CD14-positive monocyte (primary cell): ENCODE results near the gene WDR55. TPM values are rescaled to one million over a fixed set of nuclear protein-coding genes. Genes with fewer than 3 reads are reported as not detected.
A peak's percentile ranks its signal among the peaks of the same experiment; 100 is the strongest.
"Not testable (repeated sequence)": the region's sequence is repeated elsewhere in the genome, so short reads cannot be mapped to it uniquely, and the experiment has no call there.

ENCODE experiments used
- DNase-seq, 3 donors: peaks; one replicate each; pipeline ENCODE4 v3.0.0-alpha.2; 2011 to 2022
- H2AFZ ChIP-seq: 2 replicates; pipeline ENCODE4 v1.6.0; 2012; ENCODE audit warnings: mild to moderate bottlenecking, low read depth, low read length, inconsistent platforms; ENCODE audit not compliant: insufficient read depth, poor library complexity, severe bottlenecking
- H3K27ac ChIP-seq, 2 donors: 1 replicate in 1 of 2; 2 replicates in 1 of 2; pipeline ENCODE4 v1.5.1; 2012 to 2013; ENCODE audit warnings: low read length in 2 of 2, control low read depth in 1 of 2, inconsistent platforms in 1 of 2, low read depth in 1 of 2, mild to moderate bottlenecking in 1 of 2
- H3K27me3 ChIP-seq, 2 donors: one replicate each; pipeline versions ENCODE4 v1.6.0 to v1.6.1; 2011 to 2013; ENCODE audit warnings: low read length in 2 of 2; ENCODE audit not compliant: control insufficient read depth in 2 of 2, insufficient read depth in 2 of 2
- H3K36me3 ChIP-seq, 2 donors: replicated peaks in 1 of 2; 1 replicate in 1 of 2; 2 replicates in 1 of 2; pipeline versions ENCODE4 v1.5.1 to v1.6.1; 2012 to 2013; ENCODE audit warnings: low read length in 2 of 2, control low read depth in 1 of 2, inconsistent platforms in 1 of 2, mild to moderate bottlenecking in 1 of 2; ENCODE audit not compliant: insufficient read depth in 2 of 2, control insufficient read depth in 1 of 2
- H3K4me1 ChIP-seq, 2 donors: 1 replicate in 1 of 2; 2 replicates in 1 of 2; pipeline versions ENCODE4 v1.5.1 to v1.6.1; 2012 to 2013; ENCODE audit warnings: low read length in 2 of 2, control low read depth in 1 of 2, inconsistent platforms in 1 of 2, mild to moderate bottlenecking in 1 of 2, moderate library complexity in 1 of 2; ENCODE audit not compliant: insufficient read depth in 2 of 2, control insufficient read depth in 1 of 2
- H3K4me2 ChIP-seq: replicated peaks from 2 replicates; pipeline ENCODE3; 2012; ENCODE audit warnings: low read length, moderate library complexity, mild to moderate bottlenecking; ENCODE audit not compliant: poor library complexity, severe bottlenecking; ENCODE audit errors: extremely low read depth
- H3K4me3 ChIP-seq, 3 experiments: fragments of 200-600 bp in 1 of 3; sonication (generic) in 1 of 3; replicated peaks in 1 of 3; 1 replicate in 2 of 3; 2 replicates in 1 of 3; pipeline ENCODE4 v1.5.1; 2011 to 2013; ENCODE audit warnings: low read length in 3 of 3, mild to moderate bottlenecking in 3 of 3, control low read depth in 2 of 3, low read depth in 2 of 3, inconsistent platforms in 1 of 3, moderate library complexity in 1 of 3
- H3K79me2 ChIP-seq: 2 replicates; pipeline ENCODE4 v1.6.0; 2012; ENCODE audit warnings: mild to moderate bottlenecking, control low read depth, inconsistent platforms, low read length, moderate library complexity; ENCODE audit not compliant: insufficient read depth
- H3K9ac ChIP-seq: 2 replicates; pipeline ENCODE4 v1.6.0; 2017; ENCODE audit warnings: low read length, mild to moderate bottlenecking; ENCODE audit not compliant: insufficient read depth, poor library complexity, severe bottlenecking
- H3K9me3 ChIP-seq, 2 donors: replicated peaks in 1 of 2; 1 replicate in 1 of 2; 2 replicates in 1 of 2; pipeline versions ENCODE4 v1.5.1 to v1.6.1; 2012 to 2013; ENCODE audit warnings: low read length in 2 of 2, control low read depth in 1 of 2; ENCODE audit not compliant: control insufficient read depth in 1 of 2, insufficient read depth in 1 of 2
- H4K20me1 ChIP-seq: 2 replicates; pipeline ENCODE4 v1.6.0; 2012; ENCODE audit warnings: mild to moderate bottlenecking, low read length, control low read depth, moderate library complexity; ENCODE audit not compliant: insufficient read depth
- H3K27ac Mint-ChIP-seq, 7 donors: one replicate each; pipeline ENCODE4 v1.8.0; 2020; ENCODE audit warnings: mild to moderate bottlenecking in 7 of 7, mixed read lengths in 7 of 7, moderate library complexity in 6 of 7, inconsistent platforms in 2 of 7
- H3K27me3 Mint-ChIP-seq, 3 donors: one replicate each; pipeline ENCODE4 v1.8.0; 2021 to 2022; ENCODE audit warnings: low read depth in 3 of 3, mild to moderate bottlenecking in 3 of 3, mixed read lengths in 3 of 3, moderate library complexity in 3 of 3, inconsistent platforms in 1 of 3
- H3K36me3 Mint-ChIP-seq, 2 donors: one replicate each; pipeline ENCODE4 v1.8.0; 2020; ENCODE audit warnings: mixed read lengths in 2 of 2, inconsistent platforms in 1 of 2, mild to moderate bottlenecking in 1 of 2
- H3K4me1 Mint-ChIP-seq: one replicate; pipeline ENCODE4 v1.8.0; 2020; ENCODE audit warnings: mild to moderate bottlenecking, mixed read lengths
- H3K4me3 Mint-ChIP-seq, 2 donors: one replicate each; pipeline ENCODE4 v1.8.0; 2020; ENCODE audit warnings: mild to moderate bottlenecking in 2 of 2, mixed read lengths in 2 of 2, moderate library complexity in 1 of 2
- H3K9me3 Mint-ChIP-seq, 7 donors: one replicate each; pipeline ENCODE4 v1.8.0; 2020 to 2022; ENCODE audit warnings: mixed read lengths in 7 of 7, mild to moderate bottlenecking in 6 of 7, moderate library complexity in 6 of 7, inconsistent platforms in 2 of 7
- WGBS: methylation state at CpG from one replicate; pipeline ENCODE4 v1.1.5; 2013; ENCODE audit warnings: missing lambda C conversion rate; ENCODE audit not compliant: insufficient coverage; 5-methylcytosine and 5-hydroxymethylcytosine counted together
- intact Hi-C, 2 donors: fragments of 100-400 bp; cut with micrococcal nuclease; formaldehyde crosslinking; loops; one replicate each; pipeline versions ENCODE4 v1.15.0 to v1.15.1; 2023
- polyA plus RNA-seq, 3 donors: library from polyadenylated mRNA; depleted of rRNA in 1 of 3; unstranded in 2 of 3; stranded (reverse) in 1 of 3; fragments of 300-500 nt in 2 of 3; fragments of >200 nt in 1 of 3; fragmentation: Illumina TruSeq in 2 of 3; gene quantifications; 1 replicate in 2 of 3; 2 replicates in 1 of 3; pipeline ENCODE4 v1.2.3, GENCODE V29; 2012 to 2021
- TF ChIP-seq, protein P1 (sequence below): fragments of 200-600 bp; IDR thresholded peaks from one replicate; pipeline ENCODE4 v1.8.0; 2022; ENCODE audit warnings: antibody characterized with exemption, mild to moderate bottlenecking

Gene WDR55
- polyA plus RNA-seq, 3 donors = 11.2 to 36.8 (median 13.3) TPM

DNA sequence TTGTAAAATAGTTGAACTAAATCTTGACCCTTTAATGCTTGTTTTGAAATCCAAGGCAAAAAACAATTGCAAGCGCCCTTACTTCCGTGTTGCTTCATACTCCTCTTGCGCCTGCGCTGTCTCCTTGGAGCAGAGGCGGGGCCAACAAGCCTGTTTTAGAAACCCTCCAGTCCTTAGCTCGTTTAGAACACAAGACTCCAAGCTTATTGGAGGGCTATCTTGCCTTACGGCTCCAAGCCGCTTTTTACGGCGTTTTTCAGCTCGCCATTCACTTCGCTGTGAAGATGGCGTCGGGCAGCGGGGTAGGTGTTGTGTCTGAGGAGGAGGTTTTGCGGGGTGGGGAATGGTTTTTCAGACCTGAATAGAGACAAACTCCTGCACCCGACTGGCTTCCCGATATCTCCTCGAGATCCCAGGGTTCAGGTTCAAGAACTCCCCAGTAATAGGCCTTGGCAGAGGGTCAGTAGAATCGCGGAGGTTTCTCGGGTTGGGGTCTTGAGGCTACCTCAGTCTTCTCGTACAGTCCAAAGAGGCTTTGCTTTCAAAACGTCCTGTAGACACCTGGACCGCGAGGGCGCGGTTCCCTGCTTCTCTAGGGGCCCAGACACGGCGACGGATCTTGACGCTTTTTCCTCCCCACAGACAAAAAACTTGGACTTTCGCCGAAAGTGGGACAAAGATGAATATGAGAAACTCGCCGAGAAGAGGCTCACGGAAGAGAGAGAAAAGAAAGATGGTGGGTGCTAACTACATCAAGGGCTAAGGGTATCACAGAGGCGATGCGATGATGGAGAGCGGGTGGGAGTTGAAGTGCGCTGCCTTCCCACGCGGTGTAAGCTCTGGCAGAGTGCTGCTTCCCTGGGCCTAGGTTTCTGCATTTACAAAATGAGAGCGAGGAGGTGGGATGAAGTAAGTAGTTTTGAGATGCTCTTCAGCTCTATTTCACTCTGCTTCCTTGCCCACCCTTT lies 35.8 kb downstream of the WDR55 start, which contains the start of gene ZMAT2:
Gene ZMAT2 (plus strand): TSS at position 271 of the 968 bp plus-strand sequence. CDS start 14 bp downstream, at position 285.
- under 1% methylated on average over 31 of the region's 44 CpGs for WGBS
- TF ChIP-seq, protein P1, sequence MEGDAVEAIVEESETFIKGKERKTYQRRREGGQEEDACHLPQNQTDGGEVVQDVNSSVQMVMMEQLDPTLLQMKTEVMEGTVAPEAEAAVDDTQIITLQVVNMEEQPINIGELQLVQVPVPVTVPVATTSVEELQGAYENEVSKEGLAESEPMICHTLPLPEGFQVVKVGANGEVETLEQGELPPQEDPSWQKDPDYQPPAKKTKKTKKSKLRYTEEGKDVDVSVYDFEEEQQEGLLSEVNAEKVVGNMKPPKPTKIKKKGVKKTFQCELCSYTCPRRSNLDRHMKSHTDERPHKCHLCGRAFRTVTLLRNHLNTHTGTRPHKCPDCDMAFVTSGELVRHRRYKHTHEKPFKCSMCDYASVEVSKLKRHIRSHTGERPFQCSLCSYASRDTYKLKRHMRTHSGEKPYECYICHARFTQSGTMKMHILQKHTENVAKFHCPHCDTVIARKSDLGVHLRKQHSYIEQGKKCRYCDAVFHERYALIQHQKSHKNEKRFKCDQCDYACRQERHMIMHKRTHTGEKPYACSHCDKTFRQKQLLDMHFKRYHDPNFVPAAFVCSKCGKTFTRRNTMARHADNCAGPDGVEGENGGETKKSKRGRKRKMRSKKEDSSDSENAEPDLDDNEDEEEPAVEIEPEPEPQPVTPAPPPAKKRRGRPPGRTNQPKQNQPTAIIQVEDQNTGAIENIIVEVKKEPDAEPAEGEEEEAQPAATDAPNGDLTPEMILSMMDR = no peak
- H3K9me3 Mint-ChIP-seq = peaks cover 0 to 2% (median 0%) of the 10 kb centered on the region in 7 donors

DNA sequence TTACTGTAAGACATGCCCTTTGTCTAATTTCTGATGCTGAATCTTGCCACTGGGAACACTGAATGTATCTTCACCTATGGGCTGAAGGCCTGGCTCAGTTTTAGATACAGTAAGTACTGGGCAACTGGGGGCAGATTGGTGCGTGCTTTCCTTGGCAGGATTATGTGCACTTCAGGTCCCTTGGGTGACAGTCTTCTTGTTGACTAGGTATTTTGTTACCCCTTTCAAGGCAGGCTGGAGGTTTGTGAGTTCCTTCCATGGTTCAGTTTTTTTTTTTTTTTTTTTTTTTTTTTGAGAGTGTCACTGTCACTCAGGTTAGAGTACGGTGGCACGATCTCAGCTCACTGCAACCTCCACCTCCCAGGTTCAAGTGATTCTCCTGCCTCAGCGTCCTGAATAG lies 43.1 kb downstream of the WDR55 start:
- H3K4me1 Mint-ChIP-seq = peaks cover 13% of the 10 kb centered on the region
- Histone ChIP-seq H3K9ac (no peak overlapping the region), H3K79me2 (peaks cover 2% of the 10 kb centered on the region), H2AFZ (no peak overlapping the region), H3K4me1 (peaks cover 5 to 13% of the 10 kb centered on the region in 2 donors), H4K20me1 (no peaks in the 10 kb centered on the region), H3K27ac (no peak overlapping the region), H3K27me3 (no peaks in the 10 kb centered on the region), H3K9me3 (no peaks in the 10 kb centered on the region), H3K36me3 (peaks cover 36 to 51% of the 10 kb centered on the region in 2 donors), H3K4me3 (no peak overlapping the region), H3K4me2 (no peak overlapping the region)
- H3K36me3 Mint-ChIP-seq = peaks cover 38 to 51% of the 10 kb centered on the region in 2 donors
- WGBS = 100% methylated on average over 1 of the region's 4 CpGs
- no peak overlapping the region for H3K4me3 Mint-ChIP-seq
- intact Hi-C loops = loop anchor here (10.0 kb wide), 2 partner anchors 63 to 593 kb away; partner anchors contain the start of genes IK (in 1 of the 2), NDUFA2 (in 1 of the 2) and PURA (in 1 of the 2)
- H3K27me3 Mint-ChIP-seq = peaks cover 1 to 5% (median 5%) of the 10 kb centered on the region in 3 donors
- H3K27ac Mint-ChIP-seq = no peak overlapping the region
- no peak for DNase-seq
- TF ChIP-seq, protein P1 = no peak
- H3K9me3 Mint-ChIP-seq = peaks cover 0 to 5% (median 0%) of the 10 kb centered on the region in 7 donors

More for the DNA sequence above, 35.8 kb downstream of the WDR55 start, which contains the start of gene ZMAT2:
- Histone ChIP-seq H3K4me3 (peak within 1 kb of the TSS; percentile 74 to 89 (median 88)), H3K27me3 (no peaks in the 10 kb centered on the region), H3K9me3 (no peaks in the 10 kb centered on the region), H3K27ac (peak within 1 kb of the TSS; percentile 74 to 90), H3K9ac (peak within 1 kb of the TSS; percentile 79), H2AFZ (peak within 1 kb of the TSS; percentile 82), H4K20me1 (no peaks in the 10 kb centered on the region), H3K4me1 (peaks cover 18 to 22% of the 10 kb centered on the region in 2 donors), H3K79me2 (peaks cover 25% of the 10 kb centered on the region), H3K36me3 (peaks cover 69 to 80% of the 10 kb centered on the region in 2 donors), H3K4me2 (peak within 1 kb of the TSS; percentile 82)
- Mint-ChIP-seq H3K4me3 (peak within 1 kb of the TSS; percentile 96 to 99), H3K27me3 (no peaks in the 10 kb centered on the region), H3K27ac (peak within 1 kb of the TSS; percentile 94 to 97 (median 97)), H3K36me3 (peaks cover 75 to 81% of the 10 kb centered on the region in 2 donors), H3K4me1 (peaks cover 19% of the 10 kb centered on the region)
- DNase-seq = peak; percentile 95 to 99 (median 98)
- intact Hi-C loops = loop anchor here (10.0 kb wide), 2 partner anchors 56 to 586 kb away; partner anchors contain the start of genes IK (in 1 of the 2), NDUFA2 (in 1 of the 2) and PURA (in 1 of the 2)

DNA sequence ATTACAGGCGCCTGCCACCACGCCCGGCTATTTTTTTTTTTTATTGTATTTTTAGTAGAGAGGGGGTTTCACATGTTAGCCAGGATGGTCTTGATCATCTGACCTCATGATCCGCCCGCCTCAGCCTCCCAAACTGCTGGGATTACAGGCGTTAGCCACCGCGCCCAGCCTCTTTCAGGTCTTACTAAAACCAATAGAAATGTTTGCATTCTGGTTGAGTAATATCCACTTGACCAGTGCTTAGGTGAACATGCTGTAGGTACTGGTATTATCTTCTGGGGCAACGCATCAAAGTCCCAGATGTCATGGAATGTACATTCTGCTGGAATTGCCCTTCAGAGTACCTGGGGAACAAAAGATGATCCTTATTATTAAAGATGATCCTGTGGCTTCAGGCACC lies 44.1 kb downstream of the WDR55 start:
- not testable (repeated sequence) for H3K9me3 Mint-ChIP-seq, H3K27ac ChIP-seq, H3K9me3 ChIP-seq, H3K4me3 Mint-ChIP-seq, H2AFZ ChIP-seq, H3K4me3 ChIP-seq, H3K4me2 ChIP-seq, DNase-seq, H3K27me3 Mint-ChIP-seq, H3K27me3 ChIP-seq, H4K20me1 ChIP-seq, H3K79me2 ChIP-seq, H3K9ac ChIP-seq
- Mint-ChIP-seq H3K27ac (peak overlapping the region in 1 of 7 donors; percentile 73), H3K4me1 (peaks cover 13% of the 10 kb centered on the region), H3K36me3 (peaks cover 29 to 41% of the 10 kb centered on the region in 2 donors)
- H3K36me3 ChIP-seq = peaks cover 28 to 41% of the 10 kb centered on the region in 2 donors
- peaks cover 5 to 13% of the 10 kb centered on the region in 2 donors for H3K4me1 ChIP-seq
- 90% methylated on average over 2 of the region's 9 CpGs for WGBS
- intact Hi-C loops = loop anchor here (10.0 kb wide), 2 partner anchors 64 to 594 kb away; partner anchors contain the start of genes IK (in 1 of the 2), NDUFA2 (in 1 of the 2) and PURA (in 1 of the 2)
